Tongue (tissue), 2 donors: Measurements from ENCODE around the gene RUVBL1. TPM values are rescaled to one million over a fixed set of nuclear protein-coding genes. Genes with fewer than 3 reads are reported as not detected.
"Not testable (repeated sequence)": the region's sequence is repeated elsewhere in the genome, so short reads cannot be mapped to it uniquely, and the experiment has no call there.

Experiments used
- DNase-seq: peaks from one replicate; pipeline ENCODE4 v3.0.0-alpha.2; 2015
- total RNA-seq: library from RNA; depleted of rRNA; stranded (reverse); fragments of >200 nt; gene quantifications from one replicate; pipeline ENCODE4 v1.2.3, GENCODE V29; 2014

The RUVBL1 gene
- 30.6 TPM for total RNA-seq

GRCh38 chr3:128123538-128124368 lies at the start of gene RUVBL1:
Gene RUVBL1 (minus strand): TSS chr3:128123812. CDS start chr3:128123724, 88 bp downstream.
- DNase-seq: peak; percentile 99

GRCh38 chr3:128173200-128173599 lies 49.6 kb upstream of the RUVBL1 start:
- DNase-seq: no peak

- peak; percentile 89 for DNase-seq
Measured at GRCh38 chr3:128170866-128171516, 47.4 kb upstream of the RUVBL1 start.

GRCh38 chr3:128168836-128169235 lies 45.2 kb upstream of the RUVBL1 start:
- DNase-seq: no peak

GRCh38 chr3:128167973-128168674 lies 44.5 kb upstream of the RUVBL1 start:
- peak; percentile 69 for DNase-seq

GRCh38 chr3:128167646-128167972 lies 44.0 kb upstream of the RUVBL1 start:
- no peak for DNase-seq

- DNase-seq: no peak
Measured at GRCh38 chr3:128166971-128167453, 43.4 kb upstream of the RUVBL1 start.

GRCh38 chr3:128163432-128163831 lies 39.8 kb upstream of the RUVBL1 start:
- no peak for DNase-seq

GRCh38 chr3:128160661-128161060 lies 37.0 kb upstream of the RUVBL1 start:
- no peak for DNase-seq

- DNase-seq: no peak
Measured at GRCh38 chr3:128155616-128156360, 32.2 kb upstream of the RUVBL1 start.

GRCh38 chr3:128154354-128154753 lies 30.7 kb upstream of the RUVBL1 start:
- DNase-seq: not testable (repeated sequence)

GRCh38 chr3:128153156-128154041 lies 29.8 kb upstream of the RUVBL1 start, which contains the start of gene EEFSEC:
Gene EEFSEC (plus strand): TSS chr3:128153481. CDS start chr3:128153508, 27 bp downstream.
- DNase-seq: peak; percentile 86

GRCh38 chr3:128152419-128153155 lies 29.0 kb upstream of the RUVBL1 start:
- DNase-seq: no peak

- no peak for DNase-seq
Measured at GRCh38 chr3:128151758-128152274, 28.2 kb upstream of the RUVBL1 start.

- no peak for DNase-seq
Measured at GRCh38 chr3:128149650-128150049, 26.0 kb upstream of the RUVBL1 start.

- no peak for DNase-seq
Measured at GRCh38 chr3:128146201-128146600, 22.6 kb upstream of the RUVBL1 start.

- peak; percentile 2 for DNase-seq
Measured at GRCh38 chr3:128145279-128145678, 21.7 kb upstream of the RUVBL1 start.

- no peak for DNase-seq
Measured at GRCh38 chr3:128144512-128145187, 21.0 kb upstream of the RUVBL1 start.

GRCh38 chr3:128143496-128143895 lies 19.9 kb upstream of the RUVBL1 start:
- no peak for DNase-seq
